IPS-11a (cell line): ENCODE data around the gene ADAM19.
"Not testable (repeated sequence)": the region's sequence is repeated elsewhere in the genome, so short reads cannot be mapped to it uniquely, and the experiment has no call there.

Source experiments
- H3K4me3 ChIP-seq: one replicate; pipeline ENCODE4 v1.5.1; 2013; ENCODE audit warnings: low read depth, low read length, control low read depth

The ADAM19 gene

GRCh38 chr5:157443041-157443549, 132.5 kb downstream of the ADAM19 start:
- H3K4me3 ChIP-seq, result no peak overlapping the region

GRCh38 chr5:157434096-157434495, 141.5 kb downstream of the ADAM19 start:
- no peak overlapping the region for H3K4me3 ChIP-seq

GRCh38 chr5:157431544-157432200, 143.9 kb downstream of the ADAM19 start:
- no peak overlapping the region for H3K4me3 ChIP-seq

- not testable (repeated sequence) for H3K4me3 ChIP-seq
Measured at GRCh38 chr5:157429920-157430319, 145.7 kb downstream of the ADAM19 start.
